KG1 (cell line): ENCODE measurements around the gene ABHD6.
"Not testable (repeated sequence)": the region's sequence is repeated elsewhere in the genome, so short reads cannot be mapped to it uniquely, and the experiment has no call there.

ENCODE experiments used
- DNase-seq: peaks from one replicate; lab custom pipeline; 2025; lab: John Stamatoyannopoulos, UW

ABHD6 gene

GRCh38 chr3:58281069-58281468 lies 43.5 kb downstream of the ABHD6 start:
- DNase-seq = no peak

- DNase-seq = no peak
Observed at GRCh38 chr3:58285334-58285733, 47.7 kb downstream of the ABHD6 start.

- no peak for DNase-seq
Observed at GRCh38 chr3:58287354-58287753, 49.8 kb downstream of the ABHD6 start.

- no peak for DNase-seq
Observed at GRCh38 chr3:58288011-58288728, 50.6 kb downstream of the ABHD6 start.

- DNase-seq = not testable (repeated sequence)
Observed at GRCh38 chr3:58288964-58289613, 51.5 kb downstream of the ABHD6 start.

- DNase-seq = not testable (repeated sequence)
Observed at GRCh38 chr3:58290446-58290845, 52.9 kb downstream of the ABHD6 start.

GRCh38 chr3:58291671-58292338 lies 54.2 kb downstream of the ABHD6 start:
- DNase-seq = no peak

GRCh38 chr3:58292866-58293265 lies 55.3 kb downstream of the ABHD6 start:
- DNase-seq = no peak

- DNase-seq = no peak
Observed at GRCh38 chr3:58293516-58293915, 55.9 kb downstream of the ABHD6 start.

- DNase-seq = no peak
Observed at GRCh38 chr3:58296269-58296668, 58.7 kb downstream of the ABHD6 start.

- no peak for DNase-seq
Observed at GRCh38 chr3:58296843-58297242, 59.3 kb downstream of the ABHD6 start.

GRCh38 chr3:58298190-58298589 lies 60.6 kb downstream of the ABHD6 start:
- DNase-seq = no peak

GRCh38 chr3:58299075-58299474 lies 61.5 kb downstream of the ABHD6 start:
- no peak for DNase-seq

GRCh38 chr3:58299839-58300516 lies 62.4 kb downstream of the ABHD6 start:
- no peak for DNase-seq

- DNase-seq = peak; percentile 97
Observed at GRCh38 chr3:58305882-58306711, 68.5 kb downstream of the ABHD6 start, which contains the start of the genes HTD2 and RPP14. HTD2 (plus strand) TSS chr3:58306520; CDS start chr3:58317614, 11,094 bp downstream. RPP14 (plus strand) TSS chr3:58306245; CDS start chr3:58310330, 4,085 bp downstream.

- DNase-seq = peak; percentile 45
Observed at GRCh38 chr3:58307639-58308215, 70.1 kb downstream of the ABHD6 start.

GRCh38 chr3:58308728-58309127 lies 71.1 kb downstream of the ABHD6 start:
- no peak for DNase-seq

GRCh38 chr3:58317811-58318210 lies 80.2 kb downstream of the ABHD6 start:
- no peak for DNase-seq

- no peak for DNase-seq
Observed at GRCh38 chr3:58321791-58322190, 84.2 kb downstream of the ABHD6 start.

- DNase-seq = no peak
Observed at GRCh38 chr3:58322793-58323192, 85.2 kb downstream of the ABHD6 start.
